IPS-20b (cell line): ENCODE data around the gene SRPK1.

ENCODE experiments used
- H3K27ac ChIP-seq: one replicate; pipeline ENCODE4 v1.5.1; 2013; ENCODE audit warnings: low read length
- H3K27me3 ChIP-seq: 2 replicates; pipeline ENCODE4 v1.6.1; 2013; ENCODE audit warnings: mild to moderate bottlenecking, low read length, inconsistent platforms; ENCODE audit not compliant: insufficient read depth
- H3K36me3 ChIP-seq: 2 replicates; pipeline ENCODE4 v1.6.1; 2013; ENCODE audit warnings: low read depth, mild to moderate bottlenecking, inconsistent platforms, low read length, moderate library complexity; ENCODE audit not compliant: insufficient read depth
- H3K4me1 ChIP-seq: 2 replicates; pipeline ENCODE4 v1.6.1; 2013; ENCODE audit warnings: mild to moderate bottlenecking, control low read depth, inconsistent platforms, low read length, moderate library complexity; ENCODE audit not compliant: insufficient read depth
- H3K4me3 ChIP-seq: 2 replicates; pipeline ENCODE4 v1.5.1; 2013; ENCODE audit warnings: mild to moderate bottlenecking, low read length, inconsistent platforms
- H3K9ac ChIP-seq: 2 replicates; pipeline ENCODE4 v1.6.1; 2013; ENCODE audit warnings: low read depth, mild to moderate bottlenecking, inconsistent platforms, low read length, moderate library complexity
- H3K9me3 ChIP-seq: 2 replicates; pipeline ENCODE4 v1.6.1; 2013; ENCODE audit warnings: mild to moderate bottlenecking, low read depth, low read length, inconsistent platforms; ENCODE audit not compliant: insufficient read depth

Gene SRPK1

GRCh38 chr6:35897036-35897435 lies 23.9 kb downstream of the SRPK1 start:
- Histone ChIP-seq H3K27me3 (no peaks in the 10 kb centered on the region), H3K9me3 (no peaks in the 10 kb centered on the region), H3K36me3 (peaks cover 21% of the 10 kb centered on the region; the same call in 1 of the 2 replicates), H3K9ac (no peak overlapping the region), H3K27ac (no peak overlapping the region), H3K4me1 (peaks cover 18% of the 10 kb centered on the region), H3K4me3 (no peak overlapping the region)

- peaks cover 21% of the 10 kb centered on the region; the same call in 1 of the 2 replicates for H3K36me3 ChIP-seq
Measured at GRCh38 chr6:35896228-35896627, 24.7 kb downstream of the SRPK1 start.

GRCh38 chr6:35895560-35895959 lies 25.3 kb downstream of the SRPK1 start:
- H3K9me3 ChIP-seq = no peaks in the 10 kb centered on the region
- H3K27ac ChIP-seq = no peak overlapping the region
- H3K27me3 ChIP-seq = no peaks in the 10 kb centered on the region
- H3K9ac ChIP-seq = 0 out of 2 replicates have a peak overlapping the region, but pooled peaks have one; percentile 2
- no peak overlapping the region for H3K4me3 ChIP-seq
- peaks cover 18% of the 10 kb centered on the region for H3K4me1 ChIP-seq
- H3K36me3 ChIP-seq = peaks cover 18% of the 10 kb centered on the region; the same call in 1 of the 2 replicates

More at GRCh38 chr6:35896228-35896627, 24.7 kb downstream of the SRPK1 start:
- no peak overlapping the region for H3K27ac ChIP-seq
- no peak overlapping the region for H3K4me3 ChIP-seq
- no peaks in the 10 kb centered on the region for H3K27me3 ChIP-seq
- peaks cover 18% of the 10 kb centered on the region for H3K4me1 ChIP-seq
- no peaks in the 10 kb centered on the region for H3K9me3 ChIP-seq
- no peak overlapping the region for H3K9ac ChIP-seq

- H3K36me3 ChIP-seq = peaks cover 16% of the 10 kb centered on the region
- peaks cover 18% of the 10 kb centered on the region for H3K4me1 ChIP-seq
- H3K9ac ChIP-seq = 0 out of 2 replicates have a peak overlapping the region, but pooled peaks have one; percentile 2
- H3K27me3 ChIP-seq = no peaks in the 10 kb centered on the region
- no peak overlapping the region for H3K27ac ChIP-seq
- H3K9me3 ChIP-seq = no peaks in the 10 kb centered on the region
- no peak overlapping the region for H3K4me3 ChIP-seq
Measured at GRCh38 chr6:35894776-35895175, 26.1 kb downstream of the SRPK1 start.

GRCh38 chr6:35893246-35893645 lies 27.7 kb downstream of the SRPK1 start:
- peaks cover 18% of the 10 kb centered on the region for H3K4me1 ChIP-seq
- H3K27ac ChIP-seq = no peak overlapping the region
- peaks cover 27% of the 10 kb centered on the region for H3K36me3 ChIP-seq
- no peaks in the 10 kb centered on the region for H3K27me3 ChIP-seq
- H3K9me3 ChIP-seq = no peaks in the 10 kb centered on the region
- H3K9ac ChIP-seq = no peak overlapping the region
- no peak overlapping the region for H3K4me3 ChIP-seq

GRCh38 chr6:35892482-35892881 lies 28.4 kb downstream of the SRPK1 start:
- Histone ChIP-seq H3K9me3 (no peaks in the 10 kb centered on the region), H3K36me3 (peaks cover 34% of the 10 kb centered on the region), H3K27me3 (no peaks in the 10 kb centered on the region), H3K4me1 (peaks cover 18% of the 10 kb centered on the region), H3K9ac (no peak overlapping the region), H3K27ac (no peak overlapping the region), H3K4me3 (no peak overlapping the region)

- no peaks in the 10 kb centered on the region for H3K4me1 ChIP-seq
- no peak overlapping the region for H3K4me3 ChIP-seq
- peaks cover 65% of the 10 kb centered on the region for H3K36me3 ChIP-seq
- H3K9me3 ChIP-seq = peaks cover 4% of the 10 kb centered on the region; the same call in 1 of the 2 replicates
- H3K27me3 ChIP-seq = no peaks in the 10 kb centered on the region
- H3K27ac ChIP-seq = no peak overlapping the region
- H3K9ac ChIP-seq = no peak overlapping the region
Measured at GRCh38 chr6:35879151-35879550, 41.7 kb downstream of the SRPK1 start.

- no peaks in the 10 kb centered on the region for H3K27me3 ChIP-seq
- H3K9ac ChIP-seq = no peak overlapping the region
- H3K9me3 ChIP-seq = peaks cover 4% of the 10 kb centered on the region; the same call in 1 of the 2 replicates
- H3K36me3 ChIP-seq = peaks cover 67% of the 10 kb centered on the region
- H3K27ac ChIP-seq = no peak overlapping the region
- H3K4me3 ChIP-seq = no peak overlapping the region
- H3K4me1 ChIP-seq = no peaks in the 10 kb centered on the region
Measured at GRCh38 chr6:35876902-35877301, 44.0 kb downstream of the SRPK1 start.

- H3K4me1 ChIP-seq = no peaks in the 10 kb centered on the region
- H3K27me3 ChIP-seq = no peaks in the 10 kb centered on the region
- H3K4me3 ChIP-seq = no peak overlapping the region
- no peak overlapping the region for H3K27ac ChIP-seq
- H3K9me3 ChIP-seq = no peaks in the 10 kb centered on the region
- no peak overlapping the region for H3K9ac ChIP-seq
- peaks cover 70% of the 10 kb centered on the region for H3K36me3 ChIP-seq
Measured at GRCh38 chr6:35874730-35875129, 46.2 kb downstream of the SRPK1 start.

- Histone ChIP-seq H3K36me3 (peaks cover 94% of the 10 kb centered on the region), H3K27me3 (no peaks in the 10 kb centered on the region), H3K27ac (no peak overlapping the region)
Measured at GRCh38 chr6:35859367-35859766, 61.5 kb downstream of the SRPK1 start.

GRCh38 chr6:35857853-35858252 lies 63.0 kb downstream of the SRPK1 start:
- H3K36me3 ChIP-seq = peaks cover 98% of the 10 kb centered on the region
- H3K27ac ChIP-seq = no peak overlapping the region
- no peak overlapping the region for H3K4me3 ChIP-seq
- H3K4me1 ChIP-seq = peaks cover 7% of the 10 kb centered on the region; the same call in 1 of the 2 replicates
- H3K9me3 ChIP-seq = no peaks in the 10 kb centered on the region
- no peak overlapping the region for H3K9ac ChIP-seq
- H3K27me3 ChIP-seq = no peaks in the 10 kb centered on the region

More at GRCh38 chr6:35859367-35859766, 61.5 kb downstream of the SRPK1 start:
- H3K9ac ChIP-seq = no peak overlapping the region
- peaks cover 7% of the 10 kb centered on the region; the same call in 1 of the 2 replicates for H3K4me1 ChIP-seq
- H3K9me3 ChIP-seq = no peaks in the 10 kb centered on the region
- H3K4me3 ChIP-seq = no peak overlapping the region

- Histone ChIP-seq H3K9me3 (no peaks in the 10 kb centered on the region), H3K9ac (no peak overlapping the region), H3K4me3 (no peak overlapping the region), H3K27me3 (no peaks in the 10 kb centered on the region), H3K27ac (no peak overlapping the region), H3K36me3 (peaks cover 98% of the 10 kb centered on the region), H3K4me1 (peaks cover 7% of the 10 kb centered on the region; the same call in 1 of the 2 replicates)
Measured at GRCh38 chr6:35856250-35856649, 64.6 kb downstream of the SRPK1 start.
